GM21423 (cell line): Measurements from ENCODE around the gene ERBB2.
"Not testable (repeated sequence)": the region's sequence is repeated elsewhere in the genome, so short reads cannot be mapped to it uniquely, and the experiment has no call there.

Experiments used
- ATAC-seq: cut with Tn5 transposase; IDR thresholded peaks from one replicate; pipeline ENCODE4 v1.9.1; 2021; ENCODE audit warnings: mild to moderate bottlenecking, moderate library complexity; ENCODE audit not compliant: unreplicated experiment

ERBB2 gene

DNA sequence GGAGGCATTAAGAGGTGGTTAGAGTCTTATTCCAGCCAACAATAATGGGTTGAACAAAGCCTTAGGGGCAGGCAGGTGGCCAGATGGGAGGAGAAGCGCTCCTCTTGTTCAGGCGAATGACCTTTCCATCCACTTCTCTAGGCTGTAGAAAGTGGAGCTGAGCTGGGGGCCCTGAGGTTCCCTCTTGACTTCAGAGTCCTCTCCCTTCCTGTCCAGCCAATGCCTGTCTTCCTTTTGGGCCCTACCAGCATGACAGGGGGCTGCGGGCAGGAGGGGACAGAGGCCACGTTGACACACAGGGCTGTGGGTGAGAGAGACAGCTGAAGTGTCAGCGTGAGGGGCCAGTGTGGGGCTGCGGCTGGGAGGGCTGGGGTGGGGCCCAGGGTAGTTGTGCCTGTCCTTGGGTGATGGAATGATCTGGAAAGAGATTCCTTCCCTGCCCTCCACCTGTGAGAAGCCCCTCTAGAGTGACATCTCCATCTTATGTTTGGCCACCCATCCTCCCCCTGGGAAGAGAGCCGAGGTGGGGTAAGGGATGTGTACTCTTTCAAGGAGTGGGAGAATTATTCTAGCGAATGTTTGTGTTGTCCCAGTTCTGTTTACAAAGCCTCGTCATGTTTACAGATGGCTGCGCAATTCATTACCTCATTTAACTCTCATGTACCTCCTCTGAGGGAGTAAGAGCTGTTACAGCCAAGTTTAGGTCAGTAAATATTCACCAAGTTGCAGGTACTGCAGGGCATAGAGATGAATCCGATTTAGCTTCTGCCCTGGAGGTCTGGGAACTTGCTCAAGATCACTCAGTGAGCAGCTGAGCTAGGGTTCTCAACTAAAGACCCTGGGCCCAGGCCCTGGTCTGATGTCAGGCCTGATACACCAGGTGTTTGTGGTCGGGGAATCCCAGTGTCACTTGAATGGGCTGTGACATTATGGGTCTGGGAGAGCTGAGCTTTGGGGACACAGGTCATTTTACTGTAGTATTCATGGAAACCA lies 3.3 kb downstream of the ERBB2 start:
- ATAC-seq: no peak

DNA sequence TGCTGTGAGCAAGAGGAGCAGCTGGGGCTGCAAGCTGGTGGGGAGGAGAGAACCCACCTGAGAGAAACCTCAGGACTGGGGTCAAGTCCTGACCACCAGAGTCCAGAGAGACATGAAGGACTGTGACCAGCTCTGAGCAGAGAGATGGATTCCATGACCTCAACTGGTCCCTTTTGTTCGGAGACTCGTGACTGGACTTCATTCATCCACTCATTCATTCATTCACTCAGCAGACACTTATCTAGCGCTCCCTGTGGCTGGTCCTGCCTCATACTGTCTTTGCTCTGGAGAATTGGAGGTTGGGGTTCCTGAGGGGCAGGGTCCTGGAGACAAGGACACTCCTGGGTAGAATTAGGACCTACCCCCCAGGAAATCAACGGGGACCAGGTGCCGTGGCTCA lies 4.0 kb downstream of the ERBB2 start:
- ATAC-seq: no peak

DNA sequence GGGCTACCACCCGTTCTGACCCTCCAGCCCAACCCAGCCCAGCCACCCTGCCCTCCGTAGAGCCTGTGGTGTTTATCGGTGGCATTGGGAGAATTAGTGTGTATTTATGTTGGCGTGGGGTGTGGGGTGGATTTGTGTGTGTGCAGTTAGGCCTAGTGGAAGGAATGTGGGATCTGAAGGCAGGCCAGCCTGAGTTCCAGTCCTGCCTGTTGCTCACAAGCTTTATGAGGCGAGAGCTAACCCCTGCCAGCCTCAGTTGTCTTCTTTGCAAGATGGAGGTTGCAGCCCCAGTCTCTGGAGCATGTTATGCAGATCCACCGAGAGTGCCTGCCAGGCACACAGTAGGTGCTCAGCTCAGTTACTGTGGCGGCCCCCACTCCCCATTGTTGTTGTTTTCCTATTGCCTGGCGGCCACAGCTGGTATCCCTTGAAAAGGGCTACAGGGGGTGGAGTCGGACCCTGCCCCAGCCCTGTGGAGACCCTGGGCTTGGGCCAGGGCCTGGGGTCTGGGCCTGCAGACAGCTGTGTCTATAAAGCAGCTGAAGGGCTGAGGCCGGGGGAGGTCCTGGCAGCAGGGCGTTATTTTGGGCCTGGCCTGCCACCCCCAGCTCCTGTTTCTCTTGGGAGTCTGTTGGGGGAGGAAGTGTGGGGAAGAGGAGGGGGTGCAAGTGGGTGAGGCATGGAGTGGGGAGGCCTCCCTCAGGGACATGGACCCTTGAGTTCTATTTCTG lies 5.1 kb downstream of the ERBB2 start:
- no peak for ATAC-seq

DNA sequence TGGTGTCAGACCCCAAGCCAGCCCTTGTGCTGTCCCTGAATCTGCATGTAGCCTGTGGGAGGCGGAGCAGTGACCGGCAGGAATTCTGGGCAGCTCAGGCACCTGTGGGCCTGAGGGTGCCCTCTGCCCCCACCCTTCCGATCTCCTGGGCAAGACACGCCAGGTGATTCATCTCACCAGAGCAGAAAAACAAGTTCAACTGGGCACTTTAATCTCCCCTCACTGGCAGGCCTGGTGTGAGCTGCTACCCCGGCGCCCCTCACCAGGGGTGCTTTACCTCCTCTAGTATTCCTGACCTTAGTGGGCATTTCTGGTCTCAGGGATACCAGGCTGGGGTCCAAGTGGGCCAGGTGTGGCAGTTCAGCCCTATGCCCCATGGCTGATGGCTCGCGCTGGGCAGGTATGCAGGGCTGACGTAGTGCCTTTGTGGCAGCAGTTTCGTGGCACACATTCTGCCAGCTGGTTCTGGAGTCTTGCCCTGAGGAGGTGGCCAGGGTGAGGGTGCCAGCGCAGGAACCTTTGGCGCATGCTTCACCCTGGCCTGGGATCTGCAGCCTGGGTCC lies 6.0 kb downstream of the ERBB2 start:
- ATAC-seq: no peak

DNA sequence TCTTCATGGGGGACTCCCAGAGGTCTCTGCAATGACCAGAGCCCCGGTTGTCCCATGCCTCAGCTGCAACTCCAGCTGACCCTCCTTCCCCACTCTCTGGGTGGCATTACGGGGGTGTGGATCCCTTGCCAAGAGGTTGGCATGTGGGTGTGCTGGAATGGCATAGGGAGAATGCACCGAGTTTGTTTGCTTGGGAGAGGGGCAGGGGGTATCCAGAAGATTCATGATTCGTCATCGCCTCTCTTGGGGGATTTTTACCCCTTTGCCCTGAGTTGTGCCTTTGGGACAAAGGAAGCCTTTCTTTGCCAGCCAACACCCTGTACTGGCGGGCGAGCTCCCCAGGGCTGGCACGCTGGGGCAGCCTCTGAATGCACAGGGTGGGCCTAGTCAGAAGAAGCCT lies 6.5 kb downstream of the ERBB2 start:
- ATAC-seq: no peak

DNA sequence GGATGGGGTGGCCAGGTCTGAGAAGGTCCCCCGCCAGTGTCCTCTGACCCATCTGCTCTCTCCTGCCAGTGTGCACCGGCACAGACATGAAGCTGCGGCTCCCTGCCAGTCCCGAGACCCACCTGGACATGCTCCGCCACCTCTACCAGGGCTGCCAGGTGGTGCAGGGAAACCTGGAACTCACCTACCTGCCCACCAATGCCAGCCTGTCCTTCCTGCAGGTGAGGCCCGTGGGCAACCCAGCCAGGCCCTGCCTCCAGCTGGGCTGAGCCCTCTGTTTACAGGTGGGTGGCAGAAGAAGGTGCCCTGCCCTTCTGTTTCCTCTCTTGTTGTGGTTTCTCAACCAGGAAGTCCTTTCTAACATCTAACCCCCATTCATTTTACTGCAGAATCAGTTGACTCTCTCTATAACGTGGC lies 7.1 kb downstream of the ERBB2 start:
- no peak for ATAC-seq

DNA sequence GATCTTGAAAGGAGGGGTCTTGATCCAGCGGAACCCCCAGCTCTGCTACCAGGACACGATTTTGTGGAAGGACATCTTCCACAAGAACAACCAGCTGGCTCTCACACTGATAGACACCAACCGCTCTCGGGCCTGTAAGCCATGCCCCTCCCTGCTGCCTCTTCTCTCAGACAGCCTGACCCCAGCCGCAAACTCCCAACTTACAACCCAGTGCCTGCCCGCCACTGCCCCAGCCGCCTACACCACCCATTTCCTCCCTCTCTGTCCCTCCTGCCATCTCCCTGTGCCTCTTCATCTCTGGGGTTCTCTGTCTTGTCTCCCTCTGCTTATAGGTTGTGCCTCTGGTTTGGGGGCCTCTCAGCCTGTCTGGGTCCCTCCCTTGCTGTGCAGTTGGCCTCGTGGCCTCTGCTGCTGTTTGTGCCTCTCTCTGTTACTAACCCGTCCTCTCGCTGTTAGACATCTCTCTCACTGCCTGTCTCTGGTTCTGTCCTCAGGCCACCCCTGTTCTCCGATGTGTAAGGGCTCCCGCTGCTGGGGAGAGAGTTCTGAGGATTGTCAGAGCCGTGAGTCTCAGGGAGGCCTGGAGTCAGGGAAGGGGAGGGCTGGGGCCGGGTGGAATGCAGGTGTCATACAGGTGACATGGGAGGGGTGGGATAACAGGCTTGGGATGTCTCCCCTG lies 9.6 kb downstream of the ERBB2 start:
- ATAC-seq: no peak

DNA sequence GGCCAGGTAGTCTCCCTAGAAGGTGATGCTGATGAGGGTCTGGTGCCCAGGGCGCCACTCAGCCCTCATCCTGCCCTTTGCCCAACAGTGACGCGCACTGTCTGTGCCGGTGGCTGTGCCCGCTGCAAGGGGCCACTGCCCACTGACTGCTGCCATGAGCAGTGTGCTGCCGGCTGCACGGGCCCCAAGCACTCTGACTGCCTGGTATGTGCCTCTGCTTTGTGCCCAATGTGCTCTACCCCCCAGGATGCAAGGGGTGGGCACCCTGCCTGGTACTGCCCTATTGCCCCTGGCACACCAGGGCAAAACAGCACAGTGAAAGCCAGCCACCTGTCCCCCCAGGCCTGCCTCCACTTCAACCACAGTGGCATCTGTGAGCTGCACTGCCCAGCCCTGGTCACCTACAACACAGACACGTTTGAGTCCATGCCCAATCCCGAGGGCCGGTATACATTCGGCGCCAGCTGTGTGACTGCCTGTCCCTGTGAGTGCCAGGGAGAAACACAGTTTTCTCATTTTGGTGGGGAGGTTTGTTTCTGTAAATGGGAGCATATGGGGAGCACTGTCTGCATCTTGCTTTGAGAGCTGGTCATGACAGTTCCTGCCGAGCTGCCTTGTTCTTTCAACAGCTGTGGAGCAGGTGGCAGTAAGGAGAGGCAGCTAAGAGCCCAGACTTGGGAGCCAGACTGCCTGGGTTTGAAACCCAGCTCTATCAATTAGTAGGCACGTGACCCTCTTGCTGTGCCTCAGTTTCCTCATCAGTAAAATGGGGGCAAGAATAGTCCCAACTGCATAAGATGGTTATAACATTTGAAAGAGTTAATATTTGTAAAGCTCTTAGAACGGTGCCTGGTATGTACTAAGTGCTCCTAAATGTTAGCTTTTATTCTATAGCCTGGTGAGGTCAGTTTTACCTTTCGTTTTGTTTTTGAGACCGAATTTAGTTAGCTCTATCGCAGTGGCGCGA lies 10.4 kb downstream of the ERBB2 start:
- no peak for ATAC-seq

DNA sequence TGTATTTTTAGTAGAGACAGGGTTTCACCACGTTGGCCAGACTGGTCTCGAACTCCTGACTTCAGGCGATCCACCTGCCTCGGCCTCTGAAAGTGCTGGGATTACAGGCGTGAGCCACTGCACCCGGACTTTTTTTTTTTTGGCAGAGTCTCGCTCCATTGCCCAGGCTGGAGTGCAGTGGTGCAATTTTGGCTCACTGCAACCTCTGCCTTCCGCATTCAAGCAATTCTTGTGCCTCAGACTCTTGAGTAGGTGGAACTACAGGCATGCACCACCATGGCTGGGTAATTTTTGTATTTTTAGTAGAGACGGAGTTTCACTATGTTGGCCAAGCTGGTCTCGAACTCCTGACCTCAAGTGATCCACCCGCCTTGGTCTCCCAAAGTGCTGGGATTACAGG lies 11.2 kb downstream of the ERBB2 start:
- ATAC-seq: not testable (repeated sequence)

DNA sequence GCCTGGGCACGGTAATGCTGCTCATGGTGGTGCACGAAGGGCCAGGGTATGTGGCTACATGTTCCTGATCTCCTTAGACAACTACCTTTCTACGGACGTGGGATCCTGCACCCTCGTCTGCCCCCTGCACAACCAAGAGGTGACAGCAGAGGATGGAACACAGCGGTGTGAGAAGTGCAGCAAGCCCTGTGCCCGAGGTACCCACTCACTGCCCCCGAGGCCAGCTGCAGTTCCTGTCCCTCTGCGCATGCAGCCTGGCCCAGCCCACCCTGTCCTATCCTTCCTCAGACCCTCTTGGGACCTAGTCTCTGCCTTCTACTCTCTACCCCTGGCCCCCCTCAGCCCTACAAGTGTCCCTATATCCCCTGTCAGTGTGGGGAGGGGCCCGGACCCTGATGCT lies 12.0 kb downstream of the ERBB2 start:
- no peak for ATAC-seq

DNA sequence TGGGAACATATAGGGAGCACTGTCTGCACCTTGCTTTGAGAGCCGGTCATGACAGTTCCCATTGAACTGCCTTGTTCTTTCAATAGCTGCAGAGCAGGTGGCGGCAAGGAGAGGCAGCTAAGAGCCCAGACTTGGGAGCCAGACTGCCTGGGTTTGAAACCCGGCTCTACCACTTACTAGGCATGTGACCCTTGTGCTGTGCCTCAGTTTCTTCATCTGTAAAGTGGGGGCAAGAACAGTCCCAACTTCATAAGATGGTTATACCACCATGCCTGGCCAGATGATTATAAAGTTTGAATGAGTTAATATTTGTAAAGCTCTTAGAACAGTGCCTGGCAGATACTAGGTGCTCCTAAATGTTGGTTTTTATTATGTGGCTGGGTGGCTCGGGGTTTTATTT lies 14.4 kb downstream of the ERBB2 start:
- ATAC-seq: no peak

DNA sequence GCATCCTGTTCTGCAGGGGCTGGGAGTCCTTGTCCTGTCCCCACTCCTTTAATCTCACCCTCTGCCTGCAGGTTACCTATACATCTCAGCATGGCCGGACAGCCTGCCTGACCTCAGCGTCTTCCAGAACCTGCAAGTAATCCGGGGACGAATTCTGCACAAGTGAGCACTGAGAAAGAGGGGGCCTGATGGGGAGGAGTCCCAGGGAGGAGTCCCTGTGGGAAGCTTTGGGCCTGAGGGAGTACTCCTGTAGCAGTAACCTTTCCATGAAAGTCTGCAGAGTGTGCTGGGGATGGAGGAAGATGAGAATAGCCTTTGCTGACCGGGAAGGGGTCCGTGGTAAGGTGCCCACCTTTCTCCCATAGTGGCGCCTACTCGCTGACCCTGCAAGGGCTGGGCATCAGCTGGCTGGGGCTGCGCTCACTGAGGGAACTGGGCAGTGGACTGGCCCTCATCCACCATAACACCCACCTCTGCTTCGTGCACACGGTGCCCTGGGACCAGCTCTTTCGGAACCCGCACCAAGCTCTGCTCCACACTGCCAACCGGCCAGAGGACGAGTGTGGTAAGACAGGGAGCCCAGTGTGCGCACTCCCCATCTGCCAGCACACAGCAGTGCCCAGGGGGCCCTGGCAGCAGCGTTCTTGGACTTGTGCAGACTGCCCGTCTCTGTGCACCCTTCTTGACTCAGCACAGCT lies 15.7 kb downstream of the ERBB2 start:
- ATAC-seq: no peak

DNA sequence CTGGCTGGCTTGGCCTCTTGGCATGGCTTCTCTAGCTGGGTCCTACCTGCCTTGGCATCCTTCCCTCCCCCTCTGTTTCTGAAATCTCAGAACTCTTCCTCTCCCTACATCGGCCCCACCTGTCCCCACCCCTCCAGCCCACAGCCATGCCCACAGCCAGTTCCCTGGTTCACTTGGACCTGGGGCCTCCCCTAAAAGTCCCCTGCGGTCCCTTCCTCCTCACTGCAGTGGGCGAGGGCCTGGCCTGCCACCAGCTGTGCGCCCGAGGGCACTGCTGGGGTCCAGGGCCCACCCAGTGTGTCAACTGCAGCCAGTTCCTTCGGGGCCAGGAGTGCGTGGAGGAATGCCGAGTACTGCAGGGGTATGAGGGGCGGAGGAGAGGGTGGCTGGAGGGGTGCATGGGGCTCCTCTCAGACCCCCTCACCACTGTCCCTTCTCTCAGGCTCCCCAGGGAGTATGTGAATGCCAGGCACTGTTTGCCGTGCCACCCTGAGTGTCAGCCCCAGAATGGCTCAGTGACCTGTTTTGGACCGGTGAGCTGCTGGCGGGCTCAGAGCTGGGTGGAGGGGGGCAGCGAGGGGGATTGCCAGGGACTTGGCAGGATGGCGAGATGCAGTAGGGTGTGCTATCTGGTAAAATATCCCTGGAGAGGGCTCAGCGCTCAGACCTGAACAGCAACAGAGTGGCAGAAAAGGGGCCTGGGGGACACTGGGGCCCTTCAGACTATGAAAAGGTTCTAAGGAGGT lies 16.4 kb downstream of the ERBB2 start:
- no peak for ATAC-seq

DNA sequence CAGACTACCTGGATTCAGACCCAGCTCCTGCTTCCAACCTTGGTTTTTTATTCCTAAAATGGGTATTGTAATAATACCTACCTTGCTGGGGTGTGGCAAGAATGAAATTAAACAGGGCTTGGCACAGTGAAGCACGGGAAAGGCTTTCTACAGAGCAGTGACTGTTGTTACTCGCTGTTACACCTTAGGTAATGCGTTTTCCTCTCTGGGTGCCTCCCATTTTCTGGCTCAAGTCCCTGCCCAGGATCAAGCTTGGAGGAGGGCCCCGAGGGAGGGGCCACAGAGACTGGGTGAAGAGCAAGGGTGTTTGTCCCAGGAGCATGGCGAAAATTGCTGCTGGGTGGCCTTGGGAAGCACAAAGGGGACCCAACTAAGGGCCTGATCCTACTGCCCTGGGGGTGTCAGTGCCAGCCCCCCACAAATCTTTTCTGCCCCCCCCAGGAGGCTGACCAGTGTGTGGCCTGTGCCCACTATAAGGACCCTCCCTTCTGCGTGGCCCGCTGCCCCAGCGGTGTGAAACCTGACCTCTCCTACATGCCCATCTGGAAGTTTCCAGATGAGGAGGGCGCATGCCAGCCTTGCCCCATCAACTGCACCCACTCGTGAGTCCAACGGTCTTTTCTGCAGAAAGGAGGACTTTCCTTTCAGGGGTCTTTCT lies 17.1 kb downstream of the ERBB2 start:
- no peak for ATAC-seq

DNA sequence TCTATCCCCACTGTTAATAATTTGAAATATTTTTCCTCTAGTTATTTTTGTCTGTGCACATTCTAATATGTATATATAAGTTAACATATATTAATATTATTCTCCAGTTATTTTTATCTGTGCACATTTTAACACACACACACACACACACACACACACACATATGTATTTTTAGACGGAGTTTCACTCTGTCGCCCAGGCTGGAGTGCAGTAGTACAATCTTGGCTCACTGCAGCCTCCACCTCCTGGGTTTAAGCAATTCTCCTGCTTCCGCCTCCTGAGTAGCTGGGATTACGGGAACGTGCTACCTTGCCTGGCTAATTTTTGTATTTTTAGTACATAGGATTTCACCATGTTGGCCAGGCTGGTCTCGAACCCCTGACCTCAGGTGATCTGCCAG lies 17.8 kb downstream of the ERBB2 start:
- no peak for ATAC-seq

DNA sequence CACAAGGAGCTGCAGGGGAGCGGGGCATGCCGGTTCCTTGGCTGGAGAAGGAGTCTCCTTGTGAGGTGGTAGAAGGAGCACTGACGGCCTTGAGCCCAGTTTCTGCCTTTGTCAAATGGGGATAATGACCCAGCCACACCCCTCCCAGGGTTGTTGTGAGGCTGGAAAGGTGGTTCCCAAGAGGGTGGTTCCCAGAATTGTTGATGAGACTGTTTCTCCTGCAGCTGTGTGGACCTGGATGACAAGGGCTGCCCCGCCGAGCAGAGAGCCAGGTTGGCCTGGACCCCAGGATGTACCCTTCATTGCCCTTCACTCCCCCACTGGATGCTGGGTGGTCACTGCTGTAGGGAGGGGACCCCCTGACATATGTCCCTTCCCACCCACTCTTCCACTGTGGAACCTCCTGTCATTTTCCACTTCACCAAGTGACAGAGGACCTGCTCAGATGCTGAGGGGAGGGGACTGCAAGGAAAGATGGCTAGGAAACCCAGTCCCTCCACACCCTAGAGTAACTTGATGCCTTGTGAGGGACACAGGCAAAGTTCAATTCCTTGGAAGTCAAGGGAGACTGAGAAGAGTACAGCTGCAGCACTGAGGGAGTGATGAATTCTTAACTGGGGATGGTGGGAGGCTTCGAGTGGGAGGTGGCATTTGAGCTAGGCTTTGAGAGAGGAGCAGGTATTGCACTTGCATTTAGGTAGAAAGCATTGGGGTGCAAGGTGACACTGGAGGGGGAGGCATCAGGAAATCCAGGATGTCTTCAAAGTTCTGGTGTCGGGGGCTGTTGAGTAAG lies 19.9 kb downstream of the ERBB2 start:
- ATAC-seq: no peak

DNA sequence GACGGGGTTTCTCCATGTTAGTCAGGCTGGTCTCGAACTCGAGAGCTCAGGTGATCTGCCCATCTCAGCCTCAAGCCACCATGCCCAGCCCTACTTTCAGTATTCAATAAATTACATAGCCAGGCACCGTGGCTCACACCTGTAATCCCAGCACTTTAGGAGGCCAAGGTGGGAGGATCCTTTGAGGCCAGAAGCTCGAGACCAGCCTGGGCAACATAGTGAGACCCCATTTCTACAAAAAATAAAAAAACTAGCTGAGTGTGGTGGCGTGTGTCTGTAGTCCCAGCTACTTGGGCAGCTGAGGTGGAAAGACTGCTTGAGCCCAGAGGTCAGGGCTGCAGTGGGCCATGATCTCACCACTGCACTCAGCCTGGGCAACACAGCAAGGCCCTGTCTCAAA lies 22.2 kb downstream of the ERBB2 start:
- no peak for ATAC-seq
